ENCODE measurements around the gene METTL13. TPM values are rescaled to one million over a fixed set of nuclear protein-coding genes. Genes with fewer than 3 reads are reported as not detected.

METTL13 gene
- total RNA-seq, 1 donor from 2014 or later = 25.1 TPM

DNA sequence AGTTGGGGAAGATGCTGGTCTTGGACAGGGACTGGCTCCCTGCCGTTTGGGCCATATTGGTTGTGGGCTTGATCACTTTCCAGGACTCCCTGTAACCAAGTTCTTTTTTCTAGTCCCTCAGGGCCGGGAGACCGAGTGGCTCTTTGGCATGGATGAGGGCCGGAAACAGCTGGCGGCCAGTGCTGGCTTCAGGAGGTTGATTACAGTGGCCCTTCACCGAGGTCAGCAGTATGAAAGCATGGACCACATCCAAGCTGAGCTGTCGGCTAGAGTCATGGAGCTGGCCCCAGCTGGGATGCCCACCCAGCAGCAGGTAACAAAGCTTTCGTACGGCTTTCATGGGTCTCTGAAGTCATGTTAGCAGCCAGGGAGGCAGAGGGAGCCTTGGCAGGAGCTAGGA lies 4.3 kb downstream of the METTL13 start:
- intact Hi-C loops (cut with DNase I) = no loop called here
- H3K36me3 ChIP-seq = peaks cover 65% of the 10 kb centered on the region

GRCh38 chr1:171786534-171786933 lies 5.1 kb downstream of the METTL13 start:
- Histone ChIP-seq H3K4me1 (peaks cover 34% of the 10 kb centered on the region), H3K27ac (no peak overlapping the region), H3K4me3 (no peak overlapping the region), H3K9me3 (no peaks in the 10 kb centered on the region), H3K27me3 (ENCODE audit: low read depth) (no peaks in the 10 kb centered on the region), H3K36me3 (peaks cover 72% of the 10 kb centered on the region)
- DNase-seq = no peak
- intact Hi-C loops (cut with DNase I) = no loop called here
- ATAC-seq = no peak
- TF ChIP-seq, protein P1, sequence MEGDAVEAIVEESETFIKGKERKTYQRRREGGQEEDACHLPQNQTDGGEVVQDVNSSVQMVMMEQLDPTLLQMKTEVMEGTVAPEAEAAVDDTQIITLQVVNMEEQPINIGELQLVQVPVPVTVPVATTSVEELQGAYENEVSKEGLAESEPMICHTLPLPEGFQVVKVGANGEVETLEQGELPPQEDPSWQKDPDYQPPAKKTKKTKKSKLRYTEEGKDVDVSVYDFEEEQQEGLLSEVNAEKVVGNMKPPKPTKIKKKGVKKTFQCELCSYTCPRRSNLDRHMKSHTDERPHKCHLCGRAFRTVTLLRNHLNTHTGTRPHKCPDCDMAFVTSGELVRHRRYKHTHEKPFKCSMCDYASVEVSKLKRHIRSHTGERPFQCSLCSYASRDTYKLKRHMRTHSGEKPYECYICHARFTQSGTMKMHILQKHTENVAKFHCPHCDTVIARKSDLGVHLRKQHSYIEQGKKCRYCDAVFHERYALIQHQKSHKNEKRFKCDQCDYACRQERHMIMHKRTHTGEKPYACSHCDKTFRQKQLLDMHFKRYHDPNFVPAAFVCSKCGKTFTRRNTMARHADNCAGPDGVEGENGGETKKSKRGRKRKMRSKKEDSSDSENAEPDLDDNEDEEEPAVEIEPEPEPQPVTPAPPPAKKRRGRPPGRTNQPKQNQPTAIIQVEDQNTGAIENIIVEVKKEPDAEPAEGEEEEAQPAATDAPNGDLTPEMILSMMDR (IDR thresholded peaks at IDR 0.05) = no peak

More for the DNA sequence above, 4.3 kb downstream of the METTL13 start:
- DNase-seq = no peak
- Histone ChIP-seq H3K9me3 (no peaks in the 10 kb centered on the region), H3K27ac (no peak overlapping the region), H3K4me3 (no peak overlapping the region), H3K27me3 (ENCODE audit: low read depth) (no peaks in the 10 kb centered on the region), H3K4me1 (peaks cover 35% of the 10 kb centered on the region)
- no peak for ATAC-seq
- TF ChIP-seq, protein P1 (IDR thresholded peaks at IDR 0.05) = no peak

DNA sequence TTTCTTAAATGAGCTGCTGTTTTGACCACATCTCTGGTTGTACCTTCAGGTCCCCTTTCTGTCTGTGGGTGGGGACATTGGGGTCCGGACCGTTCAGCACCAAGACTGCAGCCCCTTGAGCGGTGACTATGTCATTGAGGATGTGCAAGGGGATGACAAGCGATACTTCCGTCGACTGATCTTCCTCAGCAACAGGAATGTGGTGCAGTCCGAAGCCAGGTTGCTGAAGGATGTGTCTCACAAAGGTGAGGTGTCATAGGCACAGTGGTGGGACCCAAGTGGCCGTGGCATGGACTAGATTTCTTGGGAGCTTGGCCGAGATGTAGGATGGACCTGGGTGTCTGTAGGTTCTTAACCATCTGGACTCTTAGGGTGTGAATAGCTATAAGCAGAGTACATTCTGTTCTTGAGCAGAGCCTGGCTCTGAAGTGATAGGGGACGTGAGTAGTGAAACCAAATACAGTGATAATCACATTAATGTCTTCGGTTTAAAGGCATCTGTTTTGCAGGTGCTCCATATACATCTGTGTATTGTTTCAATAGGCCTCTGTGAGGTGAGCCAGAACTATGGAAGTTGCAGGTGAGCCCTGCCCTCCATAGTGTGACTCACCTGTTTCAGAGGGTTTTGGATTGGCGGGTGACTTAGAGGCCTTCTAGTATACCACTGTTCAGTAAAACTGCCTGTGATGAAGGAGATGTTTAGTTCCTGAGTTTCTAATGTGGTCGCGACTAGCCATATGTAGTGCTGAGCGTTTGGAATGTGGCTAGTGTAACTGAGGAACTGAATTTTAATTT lies 6.4 kb downstream of the METTL13 start:
- ATAC-seq = no peak
- H3K4me1 ChIP-seq = peaks cover 26% of the 10 kb centered on the region
- intact Hi-C loops (cut with DNase I) = no loop called here
- H3K4me3 ChIP-seq = no peak overlapping the region
- H3K27ac ChIP-seq = no peak overlapping the region
- peaks cover 86% of the 10 kb centered on the region for H3K36me3 ChIP-seq
- no peaks in the 10 kb centered on the region for H3K27me3 ChIP-seq (ENCODE audit: low read depth)
- no peak for DNase-seq
- TF ChIP-seq, protein P1 (IDR thresholded peaks at IDR 0.05) = no peak
- no peaks in the 10 kb centered on the region for H3K9me3 ChIP-seq

DNA sequence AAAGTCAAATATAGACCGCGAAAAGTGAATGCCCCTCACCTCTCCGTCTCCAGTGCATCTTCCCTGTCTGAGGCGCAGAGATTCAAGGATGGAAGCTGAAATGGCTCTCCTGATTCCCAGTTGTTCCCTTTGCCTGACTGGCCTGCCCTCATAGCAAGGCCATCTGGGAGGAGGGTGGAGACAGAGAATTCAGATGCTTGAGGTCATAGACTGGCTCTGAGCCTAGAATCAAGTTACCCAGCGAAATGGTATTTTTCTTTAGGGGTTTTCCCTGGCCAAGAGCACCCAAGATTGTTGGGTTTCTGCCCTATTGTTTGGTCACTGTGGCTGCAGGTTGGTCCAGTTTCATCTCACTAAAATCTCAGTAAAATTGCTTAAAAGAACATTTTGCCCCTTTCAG lies 7.2 kb downstream of the METTL13 start:
- ATAC-seq (peak in 1 of 2 donors; percentile 53), DNase-seq (no peak)
- Histone ChIP-seq H3K27me3 (ENCODE audit: low read depth) (no peaks in the 10 kb centered on the region), H3K4me3 (no peak overlapping the region), H3K4me1 (peaks cover 18% of the 10 kb centered on the region), H3K36me3 (peaks cover 91% of the 10 kb centered on the region), H3K27ac (no peak overlapping the region), H3K9me3 (no peaks in the 10 kb centered on the region)
- intact Hi-C loops (cut with DNase I) = no loop called here
- TF ChIP-seq, protein P1 (IDR thresholded peaks at IDR 0.05) = no peak

- no peak for ATAC-seq
- TF ChIP-seq, protein P1 (IDR thresholded peaks at IDR 0.05) = no peak
- Histone ChIP-seq H3K9me3 (no peaks in the 10 kb centered on the region), H3K27ac (no peak overlapping the region), H3K36me3 (peaks cover 100% of the 10 kb centered on the region), H3K27me3 (ENCODE audit: low read depth) (no peaks in the 10 kb centered on the region), H3K4me1 (peaks cover 4% of the 10 kb centered on the region), H3K4me3 (no peak overlapping the region)
- no peak for DNase-seq
- intact Hi-C loops (cut with DNase I) = no loop called here
Measured at GRCh38 chr1:171790318-171790717, 8.9 kb downstream of the METTL13 start.

Measured in lower lobe of right lung (tissue), 2 donors.